NCI-H146 (cell line): ENCODE results near the gene HAUS2.
"Not testable (repeated sequence)": the region's sequence is repeated elsewhere in the genome, so short reads cannot be mapped to it uniquely, and the experiment has no call there.

Source experiments
- DNase-seq: peaks from one replicate; lab custom pipeline; 2025; lab: John Stamatoyannopoulos, UW

Gene HAUS2

GRCh38 chr15:42576040-42576594, 27.5 kb downstream of the HAUS2 start:
- no peak for DNase-seq

DNA sequence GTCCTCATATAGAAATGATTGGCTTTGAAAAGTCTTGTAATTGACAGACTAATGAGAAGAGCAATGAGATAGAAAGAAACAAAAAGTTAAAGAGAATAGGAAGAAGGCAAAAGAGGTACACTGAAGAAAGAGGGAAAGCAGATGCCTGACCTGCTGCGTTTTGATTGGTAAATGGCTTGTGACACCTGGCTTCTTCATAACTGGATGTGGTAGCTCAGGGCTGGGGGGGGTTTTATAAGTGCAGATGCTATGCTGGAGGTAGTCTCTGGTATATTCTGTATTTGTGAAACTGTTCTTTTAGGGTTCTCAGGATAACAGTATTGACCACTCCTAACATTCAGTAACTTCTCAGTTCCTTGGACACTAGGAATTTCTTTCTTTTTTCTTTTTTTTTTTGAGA, 28.1 kb downstream of the HAUS2 start:
- DNase-seq: no peak

DNA sequence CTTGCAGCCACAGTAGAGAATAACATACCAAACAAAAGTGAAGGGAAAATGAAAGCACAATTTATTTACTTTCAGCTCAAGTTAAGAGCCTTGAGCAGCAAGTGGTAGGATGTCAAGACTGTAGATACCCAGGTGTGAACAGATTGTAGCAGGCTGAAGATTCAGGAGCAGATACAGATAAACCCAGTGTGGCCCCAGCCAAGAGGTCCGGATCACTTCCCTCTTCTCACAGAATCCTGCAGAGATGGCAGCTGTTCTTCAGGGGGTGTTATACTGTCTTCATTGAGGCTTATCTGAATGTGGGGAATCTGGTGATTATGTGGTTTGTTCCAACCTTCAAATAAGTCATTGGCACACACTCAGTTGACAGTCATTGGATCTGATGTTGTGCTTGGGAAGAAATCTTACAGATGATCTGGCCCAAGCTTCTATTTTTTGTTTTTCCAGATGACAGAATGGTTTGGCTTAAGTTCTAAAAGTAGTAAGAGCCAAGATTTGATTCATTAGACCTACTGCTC, 28.9 kb downstream of the HAUS2 start:
- no peak for DNase-seq

- no peak for DNase-seq
These were observed 30.4 kb downstream of the HAUS2 start for GRCh38 chr15:42578984-42579537.

- DNase-seq: peak; percentile 81
These were observed 32.7 kb downstream of the HAUS2 start for GRCh38 chr15:42581272-42581730.

GRCh38 chr15:42582569-42583375, 34.1 kb downstream of the HAUS2 start:
- DNase-seq: no peak

DNA sequence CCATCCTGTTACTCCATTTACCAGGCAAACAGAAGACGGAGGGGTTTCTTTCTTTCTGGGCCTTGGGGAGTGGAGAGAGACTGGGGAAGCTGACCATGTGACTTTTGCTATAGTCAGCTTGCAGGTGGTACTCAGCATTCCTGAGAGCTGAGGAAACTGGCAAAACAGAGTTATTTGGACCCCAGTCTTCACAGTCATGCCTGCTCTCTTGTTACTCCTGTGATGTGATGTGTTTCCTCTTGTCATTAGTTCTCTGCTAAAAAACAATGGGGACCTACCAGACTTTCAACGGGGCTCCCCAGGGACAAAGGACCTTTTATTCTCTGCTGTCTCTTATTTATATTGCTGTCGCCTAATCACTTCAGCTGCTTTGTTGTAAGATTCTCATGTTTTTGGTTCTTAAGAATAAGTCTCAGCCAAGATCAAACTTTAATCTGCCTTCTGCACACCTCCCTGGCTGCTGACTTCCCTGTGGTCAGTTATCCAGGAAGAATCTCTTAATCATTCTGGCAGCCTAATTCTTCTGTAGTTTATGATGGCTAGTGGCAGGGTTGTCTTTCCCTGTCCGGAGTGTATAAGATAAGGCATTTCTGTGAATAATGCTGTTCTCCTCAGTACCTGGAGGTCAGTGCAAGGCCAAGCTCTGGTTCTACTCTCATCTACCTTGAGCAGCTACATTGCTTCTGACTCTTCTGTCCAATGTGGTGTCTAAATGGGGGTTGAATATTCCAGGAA, 35.6 kb downstream of the HAUS2 start:
- no peak for DNase-seq

- DNase-seq: no peak
These were observed 42.1 kb downstream of the HAUS2 start for GRCh38 chr15:42590619-42591237.

DNA sequence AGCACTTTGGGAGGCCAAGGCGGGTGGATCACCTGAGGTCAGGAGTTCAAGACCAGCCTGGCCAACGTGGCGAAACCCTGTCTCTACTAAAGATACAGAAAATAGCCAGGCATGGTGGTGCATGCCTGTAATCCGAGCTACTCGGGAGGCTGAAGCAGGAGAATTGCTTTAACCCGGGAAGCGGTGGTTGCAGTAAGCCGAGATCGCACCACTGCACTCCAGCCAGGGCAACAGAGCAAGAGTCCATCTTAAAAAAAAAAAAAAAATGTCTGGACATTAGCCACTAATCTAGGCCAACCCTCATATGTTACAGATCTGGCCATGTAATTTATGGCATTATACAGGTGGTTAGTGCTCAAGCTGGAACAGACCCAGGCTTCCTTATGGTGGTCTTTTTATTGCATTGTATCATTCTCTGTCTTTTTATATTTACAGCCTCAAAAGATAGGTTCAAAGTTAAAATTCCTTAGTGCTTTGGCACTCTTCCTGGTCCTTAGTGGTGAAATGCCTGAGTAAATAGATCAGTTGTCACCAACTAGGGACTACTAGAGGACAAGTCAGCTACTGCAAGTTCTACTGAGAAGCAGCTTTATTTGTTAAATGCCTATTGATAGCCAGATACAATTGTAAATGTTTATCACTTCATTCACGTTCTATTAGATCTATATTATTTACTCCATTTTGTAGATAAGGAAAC, 42.7 kb downstream of the HAUS2 start:
- no peak for DNase-seq

- no peak for DNase-seq
These were observed 44.1 kb downstream of the HAUS2 start for GRCh38 chr15:42592716-42593115.

- DNase-seq: no peak
These were observed 44.5 kb downstream of the HAUS2 start for GRCh38 chr15:42593143-42593542.

GRCh38 chr15:42594095-42594494, 45.5 kb downstream of the HAUS2 start:
- no peak for DNase-seq

DNA sequence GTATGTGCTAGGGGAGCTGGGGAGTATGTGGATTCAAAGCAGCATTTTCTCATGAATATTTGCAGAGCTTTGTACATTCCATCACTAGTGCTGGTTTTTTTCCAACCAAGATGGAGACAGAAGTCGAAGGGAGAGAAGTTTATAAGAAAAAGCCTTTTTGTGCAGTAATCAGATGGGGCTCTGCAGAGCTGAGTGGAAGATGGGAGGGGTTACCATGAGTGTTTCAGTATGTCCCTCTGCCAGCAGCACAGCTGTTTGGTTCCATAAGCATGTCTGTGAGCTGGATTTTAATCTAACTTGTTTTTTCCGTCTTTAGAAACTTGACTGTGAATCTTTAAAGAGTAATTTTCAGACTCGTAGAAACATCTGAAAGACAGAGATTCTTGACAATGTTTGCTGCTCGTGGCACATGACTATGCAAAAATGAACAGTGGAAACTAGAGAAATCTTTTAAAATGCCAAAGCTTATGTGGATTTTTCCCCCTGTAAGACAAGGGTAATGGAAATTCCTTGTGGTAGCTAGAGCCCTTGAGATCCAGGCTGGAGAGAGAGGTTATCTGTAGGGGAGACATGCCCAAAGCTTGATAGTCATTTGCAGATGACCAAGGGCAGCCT, 47.1 kb downstream of the HAUS2 start:
- DNase-seq: no peak

- not testable (repeated sequence) for DNase-seq
These were observed 52.7 kb downstream of the HAUS2 start for GRCh38 chr15:42601316-42601715.

DNA sequence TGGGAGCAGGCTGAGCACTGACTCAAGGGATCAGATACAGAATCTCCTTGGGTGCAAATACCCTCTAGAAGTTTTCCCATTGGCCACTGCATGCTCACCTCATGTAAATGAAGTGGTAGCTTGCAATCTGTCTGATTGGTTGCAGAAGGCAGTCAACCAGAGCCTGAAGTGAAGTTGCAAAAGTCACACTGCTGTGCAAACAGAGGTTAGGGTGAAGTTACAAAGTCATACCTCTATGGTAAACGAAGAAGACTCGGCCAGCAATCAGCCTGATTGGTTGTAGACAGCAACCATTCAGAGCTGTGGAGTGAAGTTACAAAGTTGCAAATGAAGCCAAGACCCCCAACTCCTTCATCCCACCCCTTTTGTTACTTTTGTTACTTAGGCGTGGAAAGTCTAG, 53.9 kb downstream of the HAUS2 start:
- DNase-seq: no peak

GRCh38 chr15:42603978-42604377, 55.3 kb downstream of the HAUS2 start:
- no peak for DNase-seq

- no peak for DNase-seq
These were observed 56.5 kb downstream of the HAUS2 start for GRCh38 chr15:42604894-42605744.

GRCh38 chr15:42605796-42606195, 57.2 kb downstream of the HAUS2 start:
- DNase-seq: no peak

- no peak for DNase-seq
These were observed 59.5 kb downstream of the HAUS2 start for GRCh38 chr15:42608110-42608531.
